Measurements from ENCODE around the gene HIPK3.
"Not testable (repeated sequence)": the region's sequence is repeated elsewhere in the genome, so short reads cannot be mapped to it uniquely, and the experiment has no call there.

DNA sequence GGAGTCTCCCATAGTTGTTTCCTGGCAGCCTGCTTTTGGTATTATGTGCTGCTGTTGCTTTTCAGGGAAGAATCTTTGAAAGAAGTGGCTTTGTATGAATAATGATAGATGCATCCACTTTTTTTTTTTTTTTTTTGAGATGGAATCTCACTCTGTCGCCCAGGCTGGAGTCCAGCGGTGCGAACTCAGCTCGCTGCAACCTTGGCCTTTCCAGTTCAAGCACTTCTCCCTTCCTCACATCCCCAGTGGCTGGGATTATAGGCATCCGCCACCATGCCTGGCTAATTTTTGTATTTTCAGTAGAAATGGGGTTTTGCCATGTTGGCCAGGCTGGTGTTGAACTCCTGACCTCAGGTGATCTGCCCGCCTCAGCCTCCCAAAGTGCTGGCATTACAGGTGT lies 49.6 kb downstream of the HIPK3 start:
- TF ChIP-seq, protein P1, sequence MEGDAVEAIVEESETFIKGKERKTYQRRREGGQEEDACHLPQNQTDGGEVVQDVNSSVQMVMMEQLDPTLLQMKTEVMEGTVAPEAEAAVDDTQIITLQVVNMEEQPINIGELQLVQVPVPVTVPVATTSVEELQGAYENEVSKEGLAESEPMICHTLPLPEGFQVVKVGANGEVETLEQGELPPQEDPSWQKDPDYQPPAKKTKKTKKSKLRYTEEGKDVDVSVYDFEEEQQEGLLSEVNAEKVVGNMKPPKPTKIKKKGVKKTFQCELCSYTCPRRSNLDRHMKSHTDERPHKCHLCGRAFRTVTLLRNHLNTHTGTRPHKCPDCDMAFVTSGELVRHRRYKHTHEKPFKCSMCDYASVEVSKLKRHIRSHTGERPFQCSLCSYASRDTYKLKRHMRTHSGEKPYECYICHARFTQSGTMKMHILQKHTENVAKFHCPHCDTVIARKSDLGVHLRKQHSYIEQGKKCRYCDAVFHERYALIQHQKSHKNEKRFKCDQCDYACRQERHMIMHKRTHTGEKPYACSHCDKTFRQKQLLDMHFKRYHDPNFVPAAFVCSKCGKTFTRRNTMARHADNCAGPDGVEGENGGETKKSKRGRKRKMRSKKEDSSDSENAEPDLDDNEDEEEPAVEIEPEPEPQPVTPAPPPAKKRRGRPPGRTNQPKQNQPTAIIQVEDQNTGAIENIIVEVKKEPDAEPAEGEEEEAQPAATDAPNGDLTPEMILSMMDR (IDR thresholded peaks at IDR 0.05; ENCODE audit: low read depth, low read length), result not testable (repeated sequence)
- not testable (repeated sequence) for TF ChIP-seq MYC (IDR thresholded peaks at IDR 0.05; ENCODE audit: low read depth, low read length); POLR2A (IDR thresholded peaks at IDR 0.05; ENCODE audit: extremely low read depth, insufficient read length)

Measured in NB4 (cell line).